ENCODE results near the gene PLRG1. TPM values are rescaled to one million over a fixed set of nuclear protein-coding genes. Genes with fewer than 3 reads are reported as not detected.

PLRG1 gene
- total RNA-seq, 4 donors from 2014 or later = 23.4 to 68.5 (median 42.4) TPM

- Histone ChIP-seq H3K9me3 (no peaks in the 10 kb centered on the region), H3K27ac (no peak overlapping the region), H3K4me1 (no peaks in the 10 kb centered on the region), H3K36me3 (no peaks in the 10 kb centered on the region), H3K4me3 (no peak overlapping the region), H3K27me3 (no peaks in the 10 kb centered on the region)
- TF ChIP-seq CTCF (IDR thresholded peaks at IDR 0.05) (no peak), POLR2A (IDR thresholded peaks at IDR 0.05) (no peak)
- DNase-seq = no peak
Measured at GRCh38 chr4:154585369-154586018, 35.3 kb upstream of the PLRG1 start.

GRCh38 chr4:154584259-154584658 lies 34.1 kb upstream of the PLRG1 start:
- no peaks in the 10 kb centered on the region for H3K9me3 ChIP-seq
- no peak for DNase-seq
- H3K4me3 ChIP-seq = no peak overlapping the region
- H3K27me3 ChIP-seq = no peaks in the 10 kb centered on the region
- no peaks in the 10 kb centered on the region for H3K36me3 ChIP-seq
- H3K4me1 ChIP-seq = no peaks in the 10 kb centered on the region
- TF ChIP-seq POLR2A (IDR thresholded peaks at IDR 0.05) = no peak
- no peak for TF ChIP-seq CTCF (IDR thresholded peaks at IDR 0.05)
- no peak overlapping the region for H3K27ac ChIP-seq

- DNase-seq = no peak
- H3K4me3 ChIP-seq = no peak overlapping the region
- H3K4me1 ChIP-seq = no peaks in the 10 kb centered on the region
- no peak overlapping the region for H3K27ac ChIP-seq
- no peaks in the 10 kb centered on the region for H3K27me3 ChIP-seq
- H3K9me3 ChIP-seq = no peaks in the 10 kb centered on the region
- TF ChIP-seq CTCF (IDR thresholded peaks at IDR 0.05) = no peak
- no peak for TF ChIP-seq POLR2A (IDR thresholded peaks at IDR 0.05)
- H3K36me3 ChIP-seq = no peaks in the 10 kb centered on the region
Measured at GRCh38 chr4:154583677-154584076, 33.5 kb upstream of the PLRG1 start.

- no peaks in the 10 kb centered on the region for H3K4me1 ChIP-seq
- H3K27me3 ChIP-seq = no peaks in the 10 kb centered on the region
- no peaks in the 10 kb centered on the region for H3K36me3 ChIP-seq
- H3K4me3 ChIP-seq = no peak overlapping the region
- H3K9me3 ChIP-seq = no peaks in the 10 kb centered on the region
- TF ChIP-seq POLR2A (IDR thresholded peaks at IDR 0.05) (no peak), CTCF (IDR thresholded peaks at IDR 0.05) (no peak)
- no peak overlapping the region for H3K27ac ChIP-seq
- DNase-seq = no peak
Measured at GRCh38 chr4:154583230-154583629, 33.0 kb upstream of the PLRG1 start.

- TF ChIP-seq CTCF (IDR thresholded peaks at IDR 0.05) (no peak), POLR2A (IDR thresholded peaks at IDR 0.05) (no peak)
- Histone ChIP-seq H3K36me3 (no peaks in the 10 kb centered on the region), H3K27me3 (no peaks in the 10 kb centered on the region), H3K4me3 (no peak overlapping the region), H3K9me3 (no peaks in the 10 kb centered on the region), H3K4me1 (no peaks in the 10 kb centered on the region), H3K27ac (no peak overlapping the region)
- DNase-seq = no peak
Measured at GRCh38 chr4:154582723-154583122, 32.5 kb upstream of the PLRG1 start.

- Histone ChIP-seq H3K27ac (no peak overlapping the region), H3K4me1 (no peaks in the 10 kb centered on the region), H3K36me3 (no peaks in the 10 kb centered on the region), H3K9me3 (no peaks in the 10 kb centered on the region), H3K4me3 (no peak overlapping the region), H3K27me3 (no peaks in the 10 kb centered on the region)
- DNase-seq = no peak
- TF ChIP-seq CTCF (IDR thresholded peaks at IDR 0.05) (no peak), POLR2A (IDR thresholded peaks at IDR 0.05) (no peak)
Measured at GRCh38 chr4:154579927-154580326, 29.7 kb upstream of the PLRG1 start.
